WI38 (cell line): ENCODE data around the gene RRP1B.
"Not testable (repeated sequence)": the region's sequence is repeated elsewhere in the genome, so short reads cannot be mapped to it uniquely, and the experiment has no call there.

Experiments
- H3K4me3 ChIP-seq: 2 replicates; pipeline ENCODE4 v1.5.1; 2011; ENCODE audit warnings: low read depth, mild to moderate bottlenecking, control low read depth, low read length
- CTCF ChIP-seq: IDR thresholded peaks from 2 replicates; pipeline ENCODE4 v1.5.1; 2012; ENCODE audit warnings: low read depth, mild to moderate bottlenecking, control low read depth, low read length

RRP1B gene

DNA sequence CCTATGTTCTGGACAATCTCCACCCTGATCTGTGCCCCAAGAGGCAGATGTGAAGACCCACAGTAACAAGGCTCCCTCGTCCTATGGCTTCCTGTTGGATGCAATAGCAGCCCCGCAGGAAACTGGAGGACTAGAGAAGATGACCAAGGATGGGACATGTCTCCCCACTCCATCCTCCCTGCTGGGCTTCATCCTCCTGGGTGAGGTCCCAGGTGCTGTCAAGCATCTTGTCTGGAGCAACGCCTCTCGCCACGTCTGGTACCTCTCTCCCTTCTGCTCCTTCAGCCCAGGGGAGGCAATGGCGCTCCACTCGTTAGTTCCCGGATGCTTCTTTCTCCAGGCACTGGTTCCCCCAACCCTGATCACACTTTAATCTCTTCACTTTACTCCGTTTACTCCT is 11.2 kb upstream of the RRP1B start:
- TF ChIP-seq CTCF, result no peak

GRCh38 chr21:43651926-43652325 is 7.4 kb upstream of the RRP1B start:
- H3K4me3 ChIP-seq, result not testable (repeated sequence)

More for the DNA sequence above, 11.2 kb upstream of the RRP1B start:
- no peak overlapping the region for H3K4me3 ChIP-seq

- no peak overlapping the region for H3K4me3 ChIP-seq
Observed at GRCh38 chr21:43652616-43653015, 6.7 kb upstream of the RRP1B start.

GRCh38 chr21:43653626-43654025 is 5.7 kb upstream of the RRP1B start:
- TF ChIP-seq CTCF, result no peak
- H3K4me3 ChIP-seq, result no peak overlapping the region

More at GRCh38 chr21:43652616-43653015, 6.7 kb upstream of the RRP1B start:
- no peak for TF ChIP-seq CTCF

DNA sequence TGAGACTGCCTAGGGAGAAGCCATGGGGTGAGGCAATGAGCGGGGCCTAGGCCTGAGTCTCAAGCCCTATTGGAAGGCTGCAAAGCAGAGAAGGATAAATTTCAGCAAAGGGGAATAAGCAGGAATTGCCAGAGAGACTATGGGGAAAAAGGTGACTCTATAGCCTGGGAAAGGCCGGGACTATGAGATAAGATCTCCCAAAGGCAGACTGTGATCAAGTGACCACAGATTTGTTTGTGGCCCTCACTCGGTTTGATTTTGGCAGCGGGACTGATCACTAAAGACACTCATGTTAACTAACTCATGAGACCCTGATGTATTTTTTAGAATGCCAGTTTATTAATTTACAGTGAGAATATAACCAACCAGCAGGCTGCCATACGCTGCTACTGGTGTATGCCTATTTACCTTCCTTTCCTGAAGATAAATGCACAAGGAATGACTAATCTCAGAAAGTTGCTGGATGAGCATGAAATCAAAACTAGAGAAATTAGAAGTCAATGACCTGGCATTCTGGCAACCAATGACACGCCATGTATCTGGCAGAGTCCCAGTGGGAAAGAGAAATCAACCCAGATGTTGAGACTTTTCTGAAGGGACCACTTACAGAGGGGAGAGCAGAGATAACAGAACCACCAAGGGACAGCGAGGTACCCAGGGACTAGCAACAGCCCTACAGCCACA is 4.4 kb upstream of the RRP1B start:
- no peak for TF ChIP-seq CTCF
- H3K4me3 ChIP-seq, result no peak overlapping the region

DNA sequence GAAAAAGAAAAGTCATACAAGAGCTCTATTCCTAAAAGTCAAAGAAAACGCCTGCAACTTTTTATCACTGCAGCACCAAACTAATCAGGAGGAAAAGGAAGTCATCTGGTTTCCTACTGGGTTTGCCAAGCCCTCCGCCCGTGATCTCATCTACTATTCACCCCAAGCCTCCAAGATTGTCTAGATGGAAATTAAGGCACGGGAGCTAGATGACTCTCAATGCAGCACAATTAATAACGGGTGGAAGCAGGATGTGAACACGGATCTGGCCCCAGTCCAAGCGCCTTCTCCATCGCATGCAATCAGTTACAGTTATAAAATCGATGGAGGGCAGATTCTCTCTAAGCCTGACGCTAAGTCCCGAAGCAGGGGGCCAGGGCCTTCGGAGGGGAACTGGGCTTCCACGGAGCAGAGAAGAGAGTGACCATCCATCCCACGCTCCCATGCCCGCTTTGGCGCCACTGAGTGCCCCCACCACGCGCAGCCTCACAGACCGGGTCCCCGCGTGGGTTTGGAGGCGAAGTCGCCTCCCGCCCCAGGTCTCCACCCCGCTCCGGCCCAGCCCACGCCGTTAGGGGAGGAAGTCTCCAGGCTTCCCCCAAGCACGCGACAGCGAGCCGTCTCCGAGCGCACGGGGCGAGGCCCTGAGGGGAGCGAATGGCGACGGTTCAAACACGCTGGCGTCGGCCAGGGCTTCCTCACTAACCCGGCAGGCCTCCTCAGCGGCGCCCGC is 1.8 kb upstream of the RRP1B start:
- H3K4me3 ChIP-seq, result no peak overlapping the region
- no peak for TF ChIP-seq CTCF

- no peak overlapping the region for H3K4me3 ChIP-seq
- TF ChIP-seq CTCF, result no peak
Observed at GRCh38 chr21:43658088-43658741, 1.1 kb upstream of the RRP1B start.
